Astrocyte of the hippocampus (primary cell): ENCODE data around the gene SDHAF4.
"Not testable (repeated sequence)": the region's sequence is repeated elsewhere in the genome, so short reads cannot be mapped to it uniquely, and the experiment has no call there.

Experiments
- DNase-seq: peaks from one replicate; pipeline ENCODE4 v3.0.0; 2011; ENCODE audit warnings: low read depth, low spot score

The SDHAF4 gene

GRCh38 chr6:70566751-70567382, at the start of gene SDHAF4:
Gene SDHAF4, plus strand, starts transcription at chr6:70566930. Its CDS starts 11 bp downstream, at chr6:70566941.
- DNase-seq, result peak; percentile 96

- DNase-seq, result no peak
Measured at GRCh38 chr6:70518723-70519122, 48.0 kb upstream of the SDHAF4 start.

- peak; percentile 21 for DNase-seq
Measured at GRCh38 chr6:70520575-70520974, 46.2 kb upstream of the SDHAF4 start.

- DNase-seq, result peak; percentile 9
Measured at GRCh38 chr6:70524721-70525286, 41.9 kb upstream of the SDHAF4 start.

GRCh38 chr6:70527071-70527737, 39.5 kb upstream of the SDHAF4 start:
- no peak for DNase-seq

GRCh38 chr6:70530023-70530422, 36.7 kb upstream of the SDHAF4 start:
- DNase-seq, result no peak

- no peak for DNase-seq
Measured at GRCh38 chr6:70531133-70531532, 35.6 kb upstream of the SDHAF4 start.

GRCh38 chr6:70537266-70537665, 29.5 kb upstream of the SDHAF4 start:
- no peak for DNase-seq

GRCh38 chr6:70538376-70538775, 28.4 kb upstream of the SDHAF4 start:
- DNase-seq, result no peak

GRCh38 chr6:70547313-70547712, 19.4 kb upstream of the SDHAF4 start:
- peak; percentile 51 for DNase-seq

GRCh38 chr6:70547905-70548304, 18.8 kb upstream of the SDHAF4 start:
- no peak for DNase-seq

- no peak for DNase-seq
Measured at GRCh38 chr6:70549327-70549726, 17.4 kb upstream of the SDHAF4 start.

GRCh38 chr6:70551566-70551965, 15.2 kb upstream of the SDHAF4 start:
- no peak for DNase-seq

GRCh38 chr6:70552286-70552940, 14.3 kb upstream of the SDHAF4 start:
- DNase-seq, result not testable (repeated sequence)

- DNase-seq, result no peak
Measured at GRCh38 chr6:70552974-70553373, 13.8 kb upstream of the SDHAF4 start.

GRCh38 chr6:70557998-70558397, 8.7 kb upstream of the SDHAF4 start:
- DNase-seq, result no peak

- not testable (repeated sequence) for DNase-seq
Measured at GRCh38 chr6:70562401-70562800, 4.3 kb upstream of the SDHAF4 start.

GRCh38 chr6:70563530-70563929, 3.2 kb upstream of the SDHAF4 start:
- no peak for DNase-seq

GRCh38 chr6:70574643-70575042, 7.9 kb downstream of the SDHAF4 start:
- DNase-seq, result no peak

GRCh38 chr6:70575899-70576495, 9.3 kb downstream of the SDHAF4 start:
- no peak for DNase-seq

GRCh38 chr6:70586114-70586513, 19.4 kb downstream of the SDHAF4 start:
- DNase-seq, result no peak

- no peak for DNase-seq
Measured at GRCh38 chr6:70590400-70590799, 23.7 kb downstream of the SDHAF4 start.
